SH-SY5Y (cell line): ENCODE data around the gene ANKS6.

Experiments
- GATA2 ChIP-seq: IDR thresholded peaks from 2 replicates; pipeline ENCODE4 v1.6.1; 2011; ENCODE audit warnings: mild to moderate bottlenecking, low read depth, low read length
- GATA3 ChIP-seq: IDR thresholded peaks from 2 replicates; pipeline ENCODE4 v1.6.1; 2011; ENCODE audit warnings: low read depth, mild to moderate bottlenecking, low read length, moderate library complexity

GRCh38 chr9:98767196-98767595 is 29.2 kb downstream of the ANKS6 start:
- TF ChIP-seq GATA3, result no peak
- no peak for TF ChIP-seq GATA2
